HEK293 (cell line): ENCODE results near the gene LHX2.

Experiments used
- CTCF ChIA-PET: fragments of 350-600 bp; formaldehyde crosslinking; extraction: SDS; loops from one replicate; lab custom pipeline; 2021; ENCODE audit warnings: antibody characterized with exemption; lab: Yijun Ruan, JAX
- POLR2A ChIA-PET: fragments of 300-600 bp; formaldehyde crosslinking; extraction: SDS; loops from one replicate; lab custom pipeline; 2020; ENCODE audit warnings: antibody characterized with exemption, inconsistent platforms; lab: Yijun Ruan, JAX
- H3K27ac ChIP-seq: fragments of 200-500 bp; sonication (Bioruptor generic); 2 replicates; pipeline ENCODE4 v1.5.1; 2014; ENCODE audit warnings: low read depth, low read length, control low read depth, inconsistent platforms; ENCODE audit errors: extremely low read depth
- H3K36me3 ChIP-seq, 2 experiments: fragments of 200-500 bp in 1 of 2; sonication (Bioruptor generic) in 1 of 2; 1 replicate in 1 of 2; 2 replicates in 1 of 2; pipeline ENCODE4 v1.5.1; 2014 to 2017; ENCODE audit warnings: inconsistent platforms in 2 of 2, low read length in 2 of 2; ENCODE audit not compliant: control insufficient read depth in 2 of 2, insufficient read depth in 1 of 2
- H3K4me1 ChIP-seq: fragments of 200-500 bp; sonication (Bioruptor generic); 2 replicates; pipeline ENCODE4 v1.5.1; 2014; ENCODE audit warnings: mild to moderate bottlenecking, low read length, inconsistent platforms; ENCODE audit not compliant: control insufficient read depth, insufficient read depth
- H3K4me3 ChIP-seq: 2 replicates; pipeline ENCODE4 v1.5.1; 2011; ENCODE audit warnings: low read depth, mild to moderate bottlenecking, control low read depth, low read length, moderate library complexity
- H3K9me3 ChIP-seq: fragments of 200-500 bp; sonication (Bioruptor generic); 2 replicates; pipeline ENCODE4 v1.5.1; 2014; ENCODE audit warnings: low read depth, low read length, inconsistent platforms; ENCODE audit not compliant: control insufficient read depth, insufficient read depth
- AEBP2 ChIP-seq: fragments of 450-650 bp; formaldehyde crosslinking; IDR thresholded peaks from 2 replicates; pipeline ENCODE4 v1.5.1; 2016; ENCODE audit warnings: missing biosample characterization, missing genetic modification characterization, borderline replicate concordance
- GFI1B ChIP-seq: fragments of 450-650 bp; formaldehyde crosslinking; IDR thresholded peaks from 2 replicates; pipeline ENCODE4 v1.5.1; 2016; ENCODE audit warnings: missing biosample characterization, missing genetic modification characterization
- HIC1 ChIP-seq: fragments of 450-650 bp; formaldehyde crosslinking; IDR thresholded peaks from 2 replicates; pipeline ENCODE4 v1.5.1; 2016; ENCODE audit warnings: missing biosample characterization, missing genetic modification characterization
- IKZF3 ChIP-seq: fragments of 450-650 bp; IDR thresholded peaks from 2 replicates; pipeline ENCODE4 v1.5.0; 2018; ENCODE audit warnings: missing biosample characterization, mild to moderate bottlenecking, missing genetic modification characterization, moderate library complexity
- KLF1 ChIP-seq: fragments of 450-650 bp; formaldehyde crosslinking; IDR thresholded peaks from 2 replicates; pipeline ENCODE4 v1.5.1; 2016; ENCODE audit warnings: missing biosample characterization, missing genetic modification characterization
- KLF8 ChIP-seq: fragments of 450-650 bp; formaldehyde crosslinking; IDR thresholded peaks from 2 replicates; pipeline ENCODE4 v1.5.1; 2016; ENCODE audit warnings: missing biosample characterization, missing genetic modification characterization
- OVOL3 ChIP-seq: fragments of 450-650 bp; formaldehyde crosslinking; IDR thresholded peaks from 2 replicates; pipeline ENCODE4 v1.5.1; 2016; ENCODE audit warnings: missing biosample characterization, missing genetic modification characterization
- PRDM1 ChIP-seq: fragments of 450-650 bp; formaldehyde crosslinking; IDR thresholded peaks from 2 replicates; pipeline ENCODE4; 2016; ENCODE audit warnings: missing biosample characterization, missing genetic modification characterization
- PRDM6 ChIP-seq: fragments of 450-650 bp; formaldehyde crosslinking; IDR thresholded peaks from 2 replicates; pipeline ENCODE4 v1.5.1; 2017; ENCODE audit warnings: missing biosample characterization, missing genetic modification characterization
- SP7 ChIP-seq: fragments of 450-650 bp; formaldehyde crosslinking; IDR thresholded peaks from 2 replicates; pipeline ENCODE4 v1.5.1; 2016; ENCODE audit warnings: missing biosample characterization, missing genetic modification characterization
- ZNF350 ChIP-seq: fragments of 450-650 bp; formaldehyde crosslinking; IDR thresholded peaks from 2 replicates; pipeline ENCODE4 v1.5.0; 2017; ENCODE audit warnings: missing biosample characterization, mild to moderate bottlenecking, missing genetic modification characterization
- ZNF404 ChIP-seq: fragments of 450-650 bp; formaldehyde crosslinking; IDR thresholded peaks from 2 replicates; pipeline ENCODE4 v1.5.1; 2017; ENCODE audit warnings: missing biosample characterization, missing genetic modification characterization
- ZNF530 ChIP-seq: fragments of 450-650 bp; formaldehyde crosslinking; IDR thresholded peaks from 2 replicates; pipeline ENCODE4 v1.5.1; 2016; ENCODE audit warnings: low read depth, missing biosample characterization, missing genetic modification characterization
- ZNF544 ChIP-seq: fragments of 450-650 bp; formaldehyde crosslinking; IDR thresholded peaks from 2 replicates; pipeline ENCODE4 v1.5.0; 2017; ENCODE audit warnings: missing biosample characterization, missing genetic modification characterization
- ZNF76 ChIP-seq: fragments of 450-650 bp; formaldehyde crosslinking; IDR thresholded peaks from 2 replicates; pipeline ENCODE4; 2016; ENCODE audit warnings: low read depth, missing biosample characterization, missing genetic modification characterization, borderline replicate concordance
- ZNF785 ChIP-seq: fragments of 450-650 bp; formaldehyde crosslinking; IDR thresholded peaks from 2 replicates; pipeline ENCODE4 v1.5.1; 2016; ENCODE audit warnings: missing biosample characterization, missing genetic modification characterization
- ZSCAN5A ChIP-seq: fragments of 450-650 bp; formaldehyde crosslinking; IDR thresholded peaks from 2 replicates; pipeline ENCODE4 v1.5.1; 2016; ENCODE audit warnings: missing biosample characterization, missing genetic modification characterization
- ZXDB ChIP-seq: fragments of 450-650 bp; formaldehyde crosslinking; IDR thresholded peaks from 2 replicates; pipeline ENCODE4 v1.5.1; 2016; ENCODE audit warnings: missing biosample characterization, missing genetic modification characterization

The LHX2 gene

GRCh38 chr9:123973590-123974223 is 37.9 kb upstream of the LHX2 start:
- Histone ChIP-seq H3K9me3 (no peaks in the 10 kb centered on the region), H3K4me1 (no peaks in the 10 kb centered on the region), H3K4me3 (no peak overlapping the region), H3K27ac (no peak overlapping the region)
- ChIA-PET CTCF (no interaction called here), POLR2A (no interaction called here)
- TF ChIP-seq ZNF404 (tag by site-specific recombination) (no peak), ZNF544 (tag by site-specific recombination) (no peak), ZNF76 (tag by site-specific recombination) (no peak), ZNF785 (0 out of 2 replicates have a peak, but pooled peaks have one; percentile 8), ZNF350 (tag by site-specific recombination) (no peak), ZNF530 (tag by site-specific recombination) (no peak), OVOL3 (tag by site-specific recombination) (no peak), AEBP2 (tag by site-specific recombination) (no peak), KLF8 (tag by site-specific recombination) (no peak), ZSCAN5A (no peak), PRDM1 (tag by site-specific recombination) (peak; percentile 84), PRDM6 (no peak), IKZF3 (no peak), ZXDB (tag by site-specific recombination) (no peak), SP7 (no peak), GFI1B (tag by site-specific recombination) (no peak)
- TF ChIP-seq, all 188 proteins: peak for 2
- H3K36me3 ChIP-seq, result no peaks in the 10 kb centered on the region

- ChIA-PET CTCF (no interaction called here), POLR2A (no interaction called here)
- no peaks in the 10 kb centered on the region for H3K36me3 ChIP-seq
- H3K9me3 ChIP-seq, result no peaks in the 10 kb centered on the region
- H3K4me1 ChIP-seq, result no peaks in the 10 kb centered on the region
- no peak overlapping the region for H3K4me3 ChIP-seq
- no peak for TF ChIP-seq HIC1
- TF ChIP-seq KLF1 (tag by site-specific recombination), result peak; percentile 39; the same call in 1 of the 2 replicates
- no peak overlapping the region for H3K27ac ChIP-seq
Observed at GRCh38 chr9:123974471-123974870, 37.1 kb upstream of the LHX2 start.
